MM.1S (cell line): ENCODE data around the gene KCNJ6.
"Not testable (repeated sequence)": the region's sequence is repeated elsewhere in the genome, so short reads cannot be mapped to it uniquely, and the experiment has no call there.

Experiments used
- DNase-seq: peaks from one replicate; pipeline ENCODE4 v3.0.0-alpha.2; 2015
- H2AFZ ChIP-seq: fragments of 300-600 bp; sonication (generic); 2 replicates; pipeline ENCODE4 v1.6.0; 2016; ENCODE audit warnings: antibody characterized with exemption, low read length
- H3F3A ChIP-seq: fragments of 300-600 bp; sonication (generic); 2 replicates; pipeline ENCODE4 v1.6.1; 2016; ENCODE audit warnings: mild to moderate bottlenecking, antibody characterized with exemption, low read length, moderate library complexity, mixed read lengths; ENCODE audit not compliant: insufficient read depth
- H3K27ac ChIP-seq: fragments of 300-600 bp; sonication (generic); 2 replicates; pipeline ENCODE4 v1.5.1; 2016; ENCODE audit warnings: mild to moderate bottlenecking, low read length
- H3K27me3 ChIP-seq: fragments of 300-600 bp; sonication (generic); replicated peaks from 2 replicates; pipeline ENCODE4 v1.6.0; 2016; ENCODE audit warnings: low read length; ENCODE audit not compliant: insufficient read depth
- H3K36me3 ChIP-seq: fragments of 300-600 bp; sonication (generic); replicated peaks from 2 replicates; pipeline ENCODE4 v1.6.1; 2016; ENCODE audit warnings: mild to moderate bottlenecking, low read length, mixed read lengths; ENCODE audit not compliant: insufficient read depth
- H3K4me1 ChIP-seq: fragments of 300-600 bp; sonication (generic); 2 replicates; pipeline ENCODE4 v1.6.1; 2016; ENCODE audit warnings: low read length, mixed read lengths
- H3K4me2 ChIP-seq: fragments of 300-600 bp; sonication (generic); 2 replicates; pipeline ENCODE4 v1.6.0; 2016; ENCODE audit warnings: low read depth, low read length
- H3K4me3 ChIP-seq: fragments of 300-600 bp; sonication (generic); 2 replicates; pipeline ENCODE4 v1.5.1; 2016; ENCODE audit warnings: low read length, mixed read lengths
- H3K79me2 ChIP-seq: fragments of 300-600 bp; sonication (generic); 2 replicates; pipeline ENCODE4 v1.6.1; 2016; ENCODE audit warnings: mixed run types, low read length, mixed read lengths
- H3K9ac ChIP-seq: fragments of 300-600 bp; sonication (generic); 2 replicates; pipeline ENCODE4 v1.6.1; 2016; ENCODE audit warnings: low read length, mixed read lengths
- H3K9me2 ChIP-seq: fragments of 300-600 bp; sonication (generic); replicated peaks from 2 replicates; pipeline ENCODE4 v1.6.1; 2016; ENCODE audit warnings: mild to moderate bottlenecking, low read length, mixed read lengths; ENCODE audit not compliant: insufficient read depth
- H3K9me3 ChIP-seq: fragments of 300-600 bp; sonication (generic); replicated peaks from 2 replicates; pipeline ENCODE4 v1.6.1; 2016; ENCODE audit warnings: mild to moderate bottlenecking, low read length, mixed read lengths; ENCODE audit not compliant: insufficient read depth
- H4K20me1 ChIP-seq: fragments of 300-600 bp; sonication (generic); 2 replicates; pipeline ENCODE4 v1.6.1; 2016; ENCODE audit warnings: mild to moderate bottlenecking, low read length, moderate library complexity, mixed read lengths; ENCODE audit not compliant: insufficient read depth
- EZH2 ChIP-seq: fragments of 300-600 bp; sonication (generic); optimal IDR thresholded peaks from 2 replicates; pipeline ENCODE3; 2017; ENCODE audit warnings: low read depth, mild to moderate bottlenecking, antibody characterized with exemption, low read length, mixed read lengths
- EZH2phosphoT487 ChIP-seq: fragments of 300-600 bp; sonication (generic); IDR thresholded peaks from 2 replicates; pipeline ENCODE4 v1.6.1; 2018; ENCODE audit warnings: antibody characterized with exemption, low read length
- TF ChIP-seq, protein P1 (sequence below): fragments of 300-600 bp; sonication (generic); IDR thresholded peaks from 2 replicates; pipeline ENCODE4 v1.5.1; 2016; ENCODE audit warnings: antibody characterized with exemption, low read length, mixed read lengths

The KCNJ6 gene

DNA sequence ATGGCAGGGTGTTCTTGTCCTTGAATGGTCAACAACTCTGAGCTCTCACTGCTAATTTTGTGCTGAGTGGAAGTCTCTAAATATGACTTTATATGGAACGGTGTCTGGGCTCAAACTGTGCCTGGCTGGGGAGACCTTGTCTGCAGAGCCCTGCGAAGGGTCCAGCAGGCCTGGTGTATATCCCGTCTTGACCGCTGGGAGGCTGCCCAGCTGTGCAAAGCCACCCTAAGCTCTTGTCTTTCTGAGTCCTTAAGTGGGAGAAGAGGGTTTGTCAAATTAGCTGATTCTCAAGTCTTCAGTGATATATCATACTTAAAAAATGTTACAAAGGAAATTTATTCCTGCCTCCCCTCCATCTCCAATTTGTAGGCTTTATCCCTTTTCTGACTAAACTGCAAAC, 198.7 kb downstream of the KCNJ6 start:
- H3K9me3 ChIP-seq = no peaks in the 10 kb centered on the region
- no peak overlapping the region for H3K27ac ChIP-seq
- H3K9me2 ChIP-seq = no peaks in the 10 kb centered on the region
- H3F3A ChIP-seq = no peaks in the 10 kb centered on the region
- TF ChIP-seq EZH2phosphoT487 = no peak
- TF ChIP-seq EZH2 = no peak
- TF ChIP-seq, protein P1, sequence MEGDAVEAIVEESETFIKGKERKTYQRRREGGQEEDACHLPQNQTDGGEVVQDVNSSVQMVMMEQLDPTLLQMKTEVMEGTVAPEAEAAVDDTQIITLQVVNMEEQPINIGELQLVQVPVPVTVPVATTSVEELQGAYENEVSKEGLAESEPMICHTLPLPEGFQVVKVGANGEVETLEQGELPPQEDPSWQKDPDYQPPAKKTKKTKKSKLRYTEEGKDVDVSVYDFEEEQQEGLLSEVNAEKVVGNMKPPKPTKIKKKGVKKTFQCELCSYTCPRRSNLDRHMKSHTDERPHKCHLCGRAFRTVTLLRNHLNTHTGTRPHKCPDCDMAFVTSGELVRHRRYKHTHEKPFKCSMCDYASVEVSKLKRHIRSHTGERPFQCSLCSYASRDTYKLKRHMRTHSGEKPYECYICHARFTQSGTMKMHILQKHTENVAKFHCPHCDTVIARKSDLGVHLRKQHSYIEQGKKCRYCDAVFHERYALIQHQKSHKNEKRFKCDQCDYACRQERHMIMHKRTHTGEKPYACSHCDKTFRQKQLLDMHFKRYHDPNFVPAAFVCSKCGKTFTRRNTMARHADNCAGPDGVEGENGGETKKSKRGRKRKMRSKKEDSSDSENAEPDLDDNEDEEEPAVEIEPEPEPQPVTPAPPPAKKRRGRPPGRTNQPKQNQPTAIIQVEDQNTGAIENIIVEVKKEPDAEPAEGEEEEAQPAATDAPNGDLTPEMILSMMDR = no peak
- H3K4me2 ChIP-seq = no peak overlapping the region
- no peak overlapping the region for H3K4me3 ChIP-seq
- H3K27me3 ChIP-seq = no peaks in the 10 kb centered on the region
- H3K9ac ChIP-seq = no peak overlapping the region
- DNase-seq = no peak
- H4K20me1 ChIP-seq = no peaks in the 10 kb centered on the region
- no peaks in the 10 kb centered on the region for H3K36me3 ChIP-seq
- no peaks in the 10 kb centered on the region for H3K79me2 ChIP-seq
- no peak overlapping the region for H2AFZ ChIP-seq
- no peaks in the 10 kb centered on the region for H3K4me1 ChIP-seq

DNA sequence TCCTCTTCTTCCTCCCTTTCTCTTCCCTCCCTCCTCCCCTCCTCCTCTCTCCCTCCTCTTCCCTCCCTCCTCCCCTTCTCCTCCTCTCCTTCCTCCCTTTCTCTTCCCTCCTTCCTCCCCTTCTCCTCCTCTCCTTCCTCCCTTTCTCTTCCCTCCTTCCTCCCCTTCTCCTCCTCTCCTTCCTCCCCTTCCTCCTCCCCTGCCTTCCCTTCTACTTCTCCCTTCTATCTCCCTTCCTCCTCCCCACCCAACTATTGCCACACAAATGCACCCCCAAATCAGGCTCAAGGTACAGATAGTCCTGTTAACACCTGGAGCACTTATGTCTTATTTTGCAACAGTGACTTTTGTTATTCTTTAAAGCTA, 203.7 kb downstream of the KCNJ6 start:
- DNase-seq, H4K20me1 ChIP-seq, H3F3A ChIP-seq, H3K27ac ChIP-seq, H2AFZ ChIP-seq, H3K79me2 ChIP-seq, H3K4me1 ChIP-seq, H3K36me3 ChIP-seq, H3K4me3 ChIP-seq, H3K4me2 ChIP-seq, H3K27me3 ChIP-seq, H3K9ac ChIP-seq, H3K9me2 ChIP-seq, H3K9me3 ChIP-seq: not testable (repeated sequence)

DNA sequence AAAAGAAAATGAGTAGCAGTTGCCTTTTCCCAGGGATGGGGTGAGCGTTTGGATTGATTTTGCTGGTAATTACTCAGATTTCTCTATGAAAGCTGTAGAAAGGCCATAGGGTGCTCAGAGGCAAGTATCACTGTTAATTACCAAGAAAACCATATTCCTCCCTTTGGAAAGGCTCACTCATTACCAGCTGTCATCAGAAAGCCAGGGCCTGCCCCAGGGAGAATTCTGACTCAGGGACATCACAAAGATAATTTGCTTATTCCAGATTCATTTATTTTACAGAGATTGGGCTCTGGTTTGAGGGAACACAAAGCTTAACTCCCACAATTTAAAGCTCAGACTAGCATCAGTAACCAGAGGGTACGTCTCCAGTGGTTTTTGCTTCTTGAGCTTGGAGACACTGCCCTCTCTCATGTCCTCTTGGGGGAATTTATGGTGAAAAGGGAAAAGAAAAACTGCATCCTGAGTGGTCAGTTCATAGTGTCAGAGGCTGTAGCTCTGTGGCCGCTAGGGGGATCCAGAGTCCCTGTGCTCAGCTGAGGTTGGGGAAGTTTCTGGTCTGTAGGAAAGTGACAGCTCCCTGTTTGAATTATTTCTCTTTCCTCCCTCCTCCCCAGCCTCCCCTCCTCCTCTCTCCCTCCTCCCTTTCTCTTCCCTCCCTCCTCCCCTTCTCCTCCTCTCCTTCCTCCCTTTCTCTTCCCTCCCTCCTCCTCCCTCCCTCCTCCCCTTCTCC, 204.3 kb downstream of the KCNJ6 start:
- no peaks in the 10 kb centered on the region for H3K4me1 ChIP-seq
- H3K79me2 ChIP-seq = no peaks in the 10 kb centered on the region
- H3F3A ChIP-seq = no peaks in the 10 kb centered on the region
- H2AFZ ChIP-seq = 0 out of 2 replicates have a peak overlapping the region, but pooled peaks have one; percentile 10
- H3K36me3 ChIP-seq = no peaks in the 10 kb centered on the region
- no peak for TF ChIP-seq EZH2
- no peak for TF ChIP-seq EZH2phosphoT487
- TF ChIP-seq, protein P1 = peak; percentile 98
- H3K9me3 ChIP-seq = no peaks in the 10 kb centered on the region
- no peaks in the 10 kb centered on the region for H3K9me2 ChIP-seq
- H3K27me3 ChIP-seq = no peaks in the 10 kb centered on the region
- H3K4me3 ChIP-seq = no peak overlapping the region
- H3K27ac ChIP-seq = no peak overlapping the region
- H4K20me1 ChIP-seq = no peaks in the 10 kb centered on the region
- H3K9ac ChIP-seq = no peak overlapping the region
- no peak overlapping the region for H3K4me2 ChIP-seq
- DNase-seq = peak; percentile 85

DNA sequence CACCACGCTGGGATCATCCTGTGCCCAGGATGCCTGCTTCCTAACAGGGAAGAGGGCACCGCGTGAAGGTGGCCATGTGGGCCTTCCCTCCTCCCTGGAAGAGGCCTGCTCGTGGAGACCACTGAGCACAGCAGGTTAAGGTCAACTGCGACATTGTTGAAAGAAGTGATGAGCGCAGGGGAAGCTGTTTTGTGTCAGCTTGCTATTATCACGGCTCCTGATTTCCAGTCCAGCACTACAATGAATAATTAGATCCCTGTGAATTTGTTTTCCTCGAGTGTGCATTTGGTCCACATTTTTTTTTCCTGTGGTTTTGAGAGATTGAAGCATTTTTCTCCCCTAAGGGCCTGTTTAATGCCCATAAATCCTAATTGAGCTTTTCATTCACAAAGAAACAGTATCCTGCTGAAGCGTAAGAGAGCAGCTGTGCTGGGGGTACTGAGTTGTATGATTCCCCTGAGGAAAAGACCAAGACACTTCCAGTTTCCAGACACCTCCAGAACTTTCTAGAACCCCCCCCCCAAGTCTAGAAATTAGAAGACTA, 204.9 kb downstream of the KCNJ6 start:
- Histone ChIP-seq H3K9me3 (no peaks in the 10 kb centered on the region), H3F3A (no peaks in the 10 kb centered on the region), H3K9me2 (no peaks in the 10 kb centered on the region), H3K4me2 (no peak overlapping the region), H3K27me3 (no peaks in the 10 kb centered on the region), H3K9ac (no peak overlapping the region), H4K20me1 (no peaks in the 10 kb centered on the region), H3K36me3 (no peaks in the 10 kb centered on the region), H3K4me3 (no peak overlapping the region), H3K4me1 (no peaks in the 10 kb centered on the region), H2AFZ (no peak overlapping the region), H3K27ac (no peak overlapping the region), H3K79me2 (no peaks in the 10 kb centered on the region)
- DNase-seq = no peak
- TF ChIP-seq EZH2 (no peak), EZH2phosphoT487 (no peak)
- TF ChIP-seq, protein P1 = no peak
